Endothelial cell of umbilical vein (primary cell): ENCODE measurements around the gene AGL. TPM values are rescaled to one million over a fixed set of nuclear protein-coding genes. Genes with fewer than 3 reads are reported as not detected.

Source experiments
- BruUV-seq: library from RNA; stranded (reverse); fragments of 400-500 nt; replicated peaks from 2 replicates; lab custom pipeline; 2021; lab: Mats Ljungman, UMichigan
- CTCF ChIA-PET: fragments of 300-600, 350-600 bp; sonication (Branson Sonifier 250); formaldehyde crosslinking; loops from one replicate; lab custom pipeline; 2021; ENCODE audit warnings: antibody characterized with exemption, inconsistent platforms; lab: Charles Lee
- POLR2A ChIA-PET: fragments of 300-600, 350-600 bp; sonication (Branson Sonifier 250); formaldehyde crosslinking; loops from one replicate; lab custom pipeline; 2021; ENCODE audit warnings: antibody characterized with exemption, inconsistent platforms; lab: Charles Lee
- DNase-seq: peaks from one replicate; pipeline ENCODE4 v3.0.0-alpha.2; 2011; ENCODE audit warnings: low read depth, low spot score
- FAIRE-seq: peaks from 2 replicates; lab custom pipeline; 2011; peaks lifted over from hg19 to GRCh38; lab: Jason Lieb, UNC
- H2AFZ ChIP-seq: 2 replicates; pipeline ENCODE4 v1.6.0; 2012; ENCODE audit warnings: low read depth, low read length, control low read depth, inconsistent platforms
- H3K27ac ChIP-seq: 2 replicates; pipeline ENCODE4 v1.5.1; 2011; ENCODE audit warnings: low read depth, mild to moderate bottlenecking, control low read depth, low read length, moderate library complexity; ENCODE audit not compliant: insufficient read depth
- H3K27me3 ChIP-seq, 2 experiments: 2 replicates each; pipeline versions ENCODE4 v1.6.0 to v1.6.1; 2011; ENCODE audit warnings: low read length in 2 of 2, mixed read lengths in 1 of 2; ENCODE audit not compliant: control insufficient read depth in 2 of 2, insufficient read depth in 2 of 2
- H3K36me3 ChIP-seq, 2 experiments: 2 replicates in 1 of 2; 3 replicates in 1 of 2; pipeline ENCODE4 v1.5.1; 2011; ENCODE audit warnings: low read length in 2 of 2, mild to moderate bottlenecking in 1 of 2, moderate library complexity in 1 of 2; ENCODE audit not compliant: control insufficient read depth in 2 of 2, insufficient read depth in 2 of 2; ENCODE audit errors: extremely low read depth in 1 of 2
- H3K4me1 ChIP-seq: 3 replicates; pipeline ENCODE4 v1.5.1; 2011; ENCODE audit warnings: mild to moderate bottlenecking, low read length; ENCODE audit not compliant: control insufficient read depth, insufficient read depth; ENCODE audit errors: extremely low read depth
- H3K4me2 ChIP-seq: 2 replicates; pipeline ENCODE4 v1.6.1; 2011; ENCODE audit warnings: low read length, control low read depth, mixed read lengths; ENCODE audit not compliant: insufficient read depth
- H3K4me3 ChIP-seq, 3 experiments: fragments of 200-600 bp in 1 of 3; sonication (generic), shearing (Covaris generic) in 1 of 3; replicated peaks in 1 of 3; 2 replicates each; pipeline ENCODE4 v1.5.1; 2011 to 2016; ENCODE audit warnings: control low read depth in 3 of 3, low read length in 3 of 3, mild to moderate bottlenecking in 2 of 3, inconsistent platforms in 1 of 3, low read depth in 1 of 3, moderate library complexity in 1 of 3; ENCODE audit not compliant: insufficient read depth in 1 of 3
- H3K79me2 ChIP-seq: 2 replicates; pipeline ENCODE4 v1.6.0; 2012; ENCODE audit warnings: low read length, inconsistent platforms; ENCODE audit not compliant: control insufficient read depth, insufficient read depth
- H3K9ac ChIP-seq: replicated peaks from 2 replicates; pipeline ENCODE3; 2011; ENCODE audit warnings: low read length, control low read depth; ENCODE audit not compliant: insufficient read depth; ENCODE audit errors: extremely low read depth
- H3K9me1 ChIP-seq: replicated peaks from 3 replicates; pipeline ENCODE4 v1.6.0; 2011; ENCODE audit warnings: mild to moderate bottlenecking, low read length; ENCODE audit not compliant: control insufficient read depth, insufficient read depth; ENCODE audit errors: extremely low read depth
- H3K9me3 ChIP-seq: replicated peaks from 2 replicates; pipeline ENCODE4 v1.5.1; 2012; ENCODE audit warnings: low read length, inconsistent platforms; ENCODE audit not compliant: control insufficient read depth, insufficient read depth
- H4K20me1 ChIP-seq: replicated peaks from 2 replicates; pipeline ENCODE3; 2011; ENCODE audit warnings: mild to moderate bottlenecking, low read length; ENCODE audit not compliant: control insufficient read depth, insufficient read depth; ENCODE audit errors: extremely low read depth
- EZH2 ChIP-seq: IDR thresholded peaks from 2 replicates; pipeline ENCODE4 v1.6.1; 2012; ENCODE audit warnings: borderline replicate concordance, low read depth, mild to moderate bottlenecking, moderate library complexity, low read length, inconsistent platforms; ENCODE audit not compliant: severe bottlenecking
- FOS ChIP-seq: IDR thresholded peaks from 2 replicates; pipeline ENCODE4 v1.6.1; 2011; ENCODE audit warnings: mild to moderate bottlenecking, low read length, moderate library complexity, borderline replicate concordance; ENCODE audit not compliant: insufficient read depth
- GATA2 ChIP-seq: IDR thresholded peaks from 2 replicates; pipeline ENCODE4 v1.7.0; 2011; ENCODE audit warnings: low read depth, mild to moderate bottlenecking, moderate library complexity, mixed read lengths, low read length; ENCODE audit not compliant: insufficient read length, insufficient read depth
- JUN ChIP-seq: IDR thresholded peaks from 2 replicates; pipeline ENCODE4 v1.6.1; 2011; ENCODE audit warnings: borderline replicate concordance, low read depth; ENCODE audit not compliant: insufficient read length, insufficient read depth
- MAX ChIP-seq: IDR thresholded peaks from 2 replicates; pipeline ENCODE4 v1.6.1; 2011; ENCODE audit not compliant: insufficient read depth, insufficient read length
- MYC ChIP-seq: IDR thresholded peaks from one replicate; pipeline ENCODE4 v1.6.1; 2011; ENCODE audit warnings: mild to moderate bottlenecking, low read depth, low read length
- POLR2A ChIP-seq: IDR thresholded peaks from 2 replicates; pipeline ENCODE4 v1.6.1; 2012; ENCODE audit warnings: low read depth, mild to moderate bottlenecking, control low read depth, low read length
- POLR2AphosphoS5 ChIP-seq: IDR thresholded peaks from 2 replicates; pipeline ENCODE4 v1.6.1; 2012; ENCODE audit warnings: low read depth, mild to moderate bottlenecking, control low read depth, low read length, moderate library complexity; ENCODE audit not compliant: insufficient read depth
- dilution Hi-C: fragments of 300-500 bp; cut with MboI; formaldehyde crosslinking; loops from one replicate; pipeline ENCODE4 v1.15.0; 2019; ENCODE audit warnings: low sequenced_read_pairs; ENCODE audit not compliant: extremely low pct_ligation_motif_present
- intact Hi-C: fragments of 100-400 bp; cut with micrococcal nuclease; formaldehyde crosslinking; loops from one replicate; pipeline ENCODE4 v1.10.0; 2022
- polyA plus RNA-seq, 4 experiments: library from polyadenylated mRNA; depleted of rRNA in 3 of 4; stranded (reverse) in 3 of 4; unstranded in 1 of 4; fragments of >200 nt; gene quantifications; 2 replicates each; pipeline versions ENCODE4 v1.2.1 to v1.2.3, GENCODE V29; 2011 to 2012; ENCODE audit warnings: missing spikeins in 1 of 4
- total RNA-seq: library from RNA; stranded (reverse); gene quantifications from 2 replicates; pipeline ENCODE4 v1.2.3, GENCODE V29; 2021
- TF ChIP-seq, protein P1 (sequence below), 2 donors: IDR thresholded peaks; 1 replicate in 1 of 2; 2 replicates in 1 of 2; pipeline ENCODE4 v1.5.1; 2011; ENCODE audit warnings: low read length in 2 of 2, mild to moderate bottlenecking in 2 of 2, moderate library complexity in 2 of 2, control low read depth in 1 of 2, inconsistent platforms in 1 of 2, low read depth in 1 of 2; ENCODE audit not compliant: insufficient read depth in 1 of 2; ENCODE audit errors: extremely low read depth in 1 of 2

AGL gene
- total and polyA plus RNA-seq, 2 donors (not counting 3 experiments of a cell fraction or from before 2014, with no cell fraction given) = 1.5 to 10.7 TPM

GRCh38 chr1:99964806-99965205 lies 114.6 kb downstream of the AGL start:
- BruUV-seq = no TSS peak
- no peak overlapping the region for H3K4me3 ChIP-seq
- no peaks in the 10 kb centered on the region for H3K9me3 ChIP-seq
- H3K27ac ChIP-seq = no peak overlapping the region
- no peak overlapping the region for H3K4me2 ChIP-seq
- FAIRE-seq = no peak
- H4K20me1 ChIP-seq = no peaks in the 10 kb centered on the region
- H3K4me1 ChIP-seq = peaks cover 17% of the 10 kb centered on the region
- no peaks in the 10 kb centered on the region for H3K9me1 ChIP-seq
- no peak overlapping the region for H2AFZ ChIP-seq
- intact Hi-C loops (no loop called here), dilution Hi-C loops (no loop called here)
- H3K36me3 ChIP-seq = no peaks in the 10 kb centered on the region
- no peak for DNase-seq
- ChIA-PET CTCF (interaction anchor here (1.2 to 1.7 kb wide), 2 partner anchors 17 to 23 kb away, joined by 4 read pairs; no protein-coding TSS in a partner anchor), POLR2A (no interaction called here)
- no peak overlapping the region for H3K9ac ChIP-seq
- no peaks in the 10 kb centered on the region for H3K27me3 ChIP-seq
- H3K79me2 ChIP-seq = no peaks in the 10 kb centered on the region
- TF ChIP-seq GATA2 (no peak), JUN (no peak), MYC (no peak), POLR2A (no peak), MAX (no peak), POLR2AphosphoS5 (no peak), FOS (no peak), EZH2 (no peak)
- TF ChIP-seq, protein P1, sequence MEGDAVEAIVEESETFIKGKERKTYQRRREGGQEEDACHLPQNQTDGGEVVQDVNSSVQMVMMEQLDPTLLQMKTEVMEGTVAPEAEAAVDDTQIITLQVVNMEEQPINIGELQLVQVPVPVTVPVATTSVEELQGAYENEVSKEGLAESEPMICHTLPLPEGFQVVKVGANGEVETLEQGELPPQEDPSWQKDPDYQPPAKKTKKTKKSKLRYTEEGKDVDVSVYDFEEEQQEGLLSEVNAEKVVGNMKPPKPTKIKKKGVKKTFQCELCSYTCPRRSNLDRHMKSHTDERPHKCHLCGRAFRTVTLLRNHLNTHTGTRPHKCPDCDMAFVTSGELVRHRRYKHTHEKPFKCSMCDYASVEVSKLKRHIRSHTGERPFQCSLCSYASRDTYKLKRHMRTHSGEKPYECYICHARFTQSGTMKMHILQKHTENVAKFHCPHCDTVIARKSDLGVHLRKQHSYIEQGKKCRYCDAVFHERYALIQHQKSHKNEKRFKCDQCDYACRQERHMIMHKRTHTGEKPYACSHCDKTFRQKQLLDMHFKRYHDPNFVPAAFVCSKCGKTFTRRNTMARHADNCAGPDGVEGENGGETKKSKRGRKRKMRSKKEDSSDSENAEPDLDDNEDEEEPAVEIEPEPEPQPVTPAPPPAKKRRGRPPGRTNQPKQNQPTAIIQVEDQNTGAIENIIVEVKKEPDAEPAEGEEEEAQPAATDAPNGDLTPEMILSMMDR (IDR thresholded peaks at IDR 0.05; ENCODE audit: extremely low read depth in 1 of 2, insufficient read depth in 1 of 2, low read depth in 1 of 2, low read length in 2 of 2) = no peak
